Stomach (tissue), 4 donors: ENCODE data around the gene PTPRF.

Experiments
- CTCF ChIP-seq, 7 experiments: fragments of 450-650 bp in 4 of 7; fragments of 200-600 bp in 3 of 7; sonication (generic) in 3 of 7; IDR thresholded peaks; one replicate each; pipeline ENCODE4 v1.5.1; 2016 to 2019; ENCODE audit warnings: antibody characterized with exemption in 7 of 7, control low read depth in 2 of 7, mild to moderate bottlenecking in 1 of 7
- EP300 ChIP-seq: sonication (generic); formaldehyde crosslinking; IDR thresholded peaks from one replicate; pipeline ENCODE4 v1.6.1; 2017; ENCODE audit warnings: antibody characterized with exemption
- POLR2A ChIP-seq, 4 donors: fragments of 450-650 bp; IDR thresholded peaks; one replicate each; pipeline ENCODE4 v1.6.1; 2016; ENCODE audit warnings: antibody characterized with exemption in 4 of 4, control low read depth in 2 of 4, mild to moderate bottlenecking in 1 of 4, moderate library complexity in 1 of 4
- POLR2AphosphoS5 ChIP-seq, 3 donors: sonication (generic); formaldehyde crosslinking; IDR thresholded peaks; one replicate each; pipeline ENCODE4 v1.6.1; 2016; ENCODE audit warnings: antibody characterized with exemption in 3 of 3

GRCh38 chr1:43570277-43570676, 39.6 kb downstream of the PTPRF start:
- TF ChIP-seq CTCF (IDR thresholded peaks at IDR 0.05) (no peak), EP300 (no peak), POLR2A (IDR thresholded peaks at IDR 0.05) (no peak), POLR2AphosphoS5 (IDR thresholded peaks at IDR 0.05) (no peak)
